ENCODE data around the gene KCTD1. TPM values are rescaled to one million over a fixed set of nuclear protein-coding genes. Genes with fewer than 3 reads are reported as not detected.

Gene KCTD1
- total RNA-seq, 3 donors from 2014 or later (not counting 1 experiment from before 2014, with no cell fraction given), result 3.8 to 5.8 (median 5.7) TPM

DNA sequence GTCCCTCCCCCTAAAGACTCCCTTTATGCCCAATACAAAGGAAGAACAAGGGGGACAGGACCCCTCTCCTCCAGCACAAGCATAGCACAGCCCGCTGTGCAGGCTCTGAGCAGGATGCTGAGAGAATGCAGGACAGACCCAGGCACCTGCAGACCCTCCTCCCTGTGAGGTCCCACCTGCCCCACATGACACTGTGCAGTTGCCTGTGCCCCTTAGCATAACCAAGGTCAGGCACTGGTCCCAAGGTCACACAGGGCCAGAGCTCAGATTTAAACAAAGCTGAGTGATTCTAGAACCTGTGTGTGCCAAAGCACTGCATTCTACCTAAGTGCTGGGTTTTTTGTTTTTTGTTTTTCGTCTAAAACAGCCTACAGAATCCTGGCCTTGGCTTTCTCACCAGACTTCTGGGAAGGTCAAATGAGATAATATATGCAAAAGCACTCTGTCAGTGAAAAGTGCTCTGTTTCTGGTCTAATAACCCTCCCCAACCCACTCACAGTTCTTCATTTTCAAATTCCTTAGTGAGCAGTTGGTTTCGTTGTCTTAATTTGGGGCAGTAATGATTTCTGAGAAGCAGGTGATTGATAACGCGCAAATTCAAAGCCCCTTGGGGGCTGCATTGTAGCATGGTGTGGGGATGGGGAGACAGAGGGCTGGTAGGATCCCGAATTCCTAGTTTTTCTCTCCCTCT is 125.7 kb downstream of the KCTD1 start:
- Mint-ChIP-seq H3K27me3 (ENCODE audit: low read depth in 2 of 2) (no peaks in the 10 kb centered on the region), H3K9me3 (no peaks in the 10 kb centered on the region), H3K36me3 (no peaks in the 10 kb centered on the region), H3K4me1 (peaks cover 0 to 6% of the 10 kb centered on the region in 2 donors), H3K4me3 (no peak overlapping the region), H3K27ac (no peak overlapping the region)
- no peaks in the 10 kb centered on the region for H3K36me3 ChIP-seq (ENCODE audit: control insufficient read depth, insufficient read depth, low read length)
- no peaks in the 10 kb centered on the region for H3K9me3 ChIP-seq (ENCODE audit: control insufficient read depth, insufficient read depth, low read length)
- intact Hi-C loops (cut with micrococcal nuclease), result no loop called here
- WGBS (ENCODE audit: insufficient coverage), result 85% methylated on average over 5 of the region's 6 CpGs
- no peak for TF ChIP-seq CTCF (IDR thresholded peaks at IDR 0.05)
- no peak overlapping the region for H3K27ac ChIP-seq (ENCODE audit: low read length)
- DNase-seq (no peak), ATAC-seq (peak in 1 of 3 donors; percentile 33)
- H3K4me1 ChIP-seq (ENCODE audit: control insufficient read depth, insufficient read depth, low read length), result no peaks in the 10 kb centered on the region
- no peak overlapping the region for H3K4me3 ChIP-seq (ENCODE audit: low read length)
- no peaks in the 10 kb centered on the region for H3K27me3 ChIP-seq (ENCODE audit: control insufficient read depth, insufficient read depth, low read length)

DNA sequence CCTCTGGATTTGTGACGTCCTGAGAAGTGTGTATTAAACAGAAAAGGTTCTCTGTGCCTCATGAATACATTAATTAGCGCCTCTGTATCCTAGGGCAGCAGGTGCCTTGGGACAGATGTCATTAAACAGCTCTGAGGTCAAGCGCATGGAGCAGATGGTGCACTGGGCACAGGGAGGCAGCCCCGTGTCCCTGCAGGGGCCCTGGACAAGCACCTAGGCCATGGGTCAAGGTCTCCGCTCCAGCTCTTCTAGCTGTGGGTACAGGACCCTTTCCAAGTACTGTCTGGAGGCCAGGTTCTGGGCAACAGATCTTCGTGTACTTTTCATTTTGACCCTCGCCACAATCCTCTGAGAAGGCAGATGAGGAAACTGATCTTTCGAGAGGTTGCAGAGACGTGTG is 126.4 kb downstream of the KCTD1 start:
- DNase-seq (no peak), ATAC-seq (no peak)
- no peaks in the 10 kb centered on the region for H3K9me3 ChIP-seq (ENCODE audit: control insufficient read depth, insufficient read depth, low read length)
- no peaks in the 10 kb centered on the region for H3K36me3 Mint-ChIP-seq
- intact Hi-C loops (cut with micrococcal nuclease), result no loop called here
- H3K4me3 Mint-ChIP-seq, result no peak overlapping the region
- H3K27ac Mint-ChIP-seq, result no peak overlapping the region
- H3K36me3 ChIP-seq (ENCODE audit: control insufficient read depth, insufficient read depth, low read length), result no peaks in the 10 kb centered on the region
- WGBS (ENCODE audit: insufficient coverage), result 88% methylated on average over 9 of the region's 9 CpGs
- no peaks in the 10 kb centered on the region for H3K9me3 Mint-ChIP-seq
- no peak overlapping the region for H3K4me3 ChIP-seq (ENCODE audit: low read length)
- no peaks in the 10 kb centered on the region for H3K27me3 ChIP-seq (ENCODE audit: control insufficient read depth, insufficient read depth, low read length)
- H3K4me1 Mint-ChIP-seq, result peaks cover 0 to 6% of the 10 kb centered on the region in 2 donors
- TF ChIP-seq CTCF (IDR thresholded peaks at IDR 0.05), result no peak
- no peaks in the 10 kb centered on the region for H3K4me1 ChIP-seq (ENCODE audit: control insufficient read depth, insufficient read depth, low read length)
- no peaks in the 10 kb centered on the region for H3K27me3 Mint-ChIP-seq (ENCODE audit: low read depth in 2 of 2)
- H3K27ac ChIP-seq (ENCODE audit: low read length), result no peak overlapping the region

- DNase-seq (no peak), ATAC-seq (no peak)
- Histone ChIP-seq H3K27ac (ENCODE audit: low read length) (no peak overlapping the region), H3K4me3 (ENCODE audit: low read length) (no peak overlapping the region), H3K36me3 (ENCODE audit: control insufficient read depth, insufficient read depth, low read length) (no peaks in the 10 kb centered on the region), H3K4me1 (ENCODE audit: control insufficient read depth, insufficient read depth, low read length) (no peaks in the 10 kb centered on the region), H3K27me3 (ENCODE audit: control insufficient read depth, insufficient read depth, low read length) (no peaks in the 10 kb centered on the region), H3K9me3 (ENCODE audit: control insufficient read depth, insufficient read depth, low read length) (no peaks in the 10 kb centered on the region)
- TF ChIP-seq CTCF (IDR thresholded peaks at IDR 0.05), result no peak
- peaks cover 0 to 6% of the 10 kb centered on the region in 2 donors for H3K4me1 Mint-ChIP-seq
- no peaks in the 10 kb centered on the region for H3K36me3 Mint-ChIP-seq
- H3K27me3 Mint-ChIP-seq (ENCODE audit: low read depth in 2 of 2), result no peaks in the 10 kb centered on the region
- no peak overlapping the region for H3K27ac Mint-ChIP-seq
- WGBS (ENCODE audit: insufficient coverage), result 79% methylated on average over 6 of the region's 6 CpGs
- H3K4me3 Mint-ChIP-seq, result no peak overlapping the region
- intact Hi-C loops (cut with micrococcal nuclease), result no loop called here
- H3K9me3 Mint-ChIP-seq, result no peaks in the 10 kb centered on the region
These were observed 126.8 kb downstream of the KCTD1 start for GRCh38 chr18:26421503-26421902.

DNA sequence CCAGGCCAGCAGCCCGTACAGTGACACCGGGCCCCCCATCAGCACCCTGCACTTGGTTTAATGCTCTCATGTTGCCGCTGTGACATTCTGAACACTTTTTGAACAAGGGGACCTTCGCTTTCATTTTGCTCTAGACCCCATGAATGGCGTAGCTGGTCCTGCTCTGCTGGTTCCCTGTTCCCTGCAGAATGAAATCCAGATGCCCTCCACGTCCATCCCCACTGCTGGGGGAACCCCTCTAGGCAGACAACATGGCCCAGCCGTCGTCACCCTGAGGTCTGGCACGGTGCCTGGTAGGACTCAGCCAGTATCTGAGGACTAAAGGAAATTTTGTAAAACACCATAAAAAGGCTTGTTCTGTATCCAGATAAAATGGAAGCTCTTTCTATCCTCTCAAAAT is 128.6 kb downstream of the KCTD1 start:
- Histone ChIP-seq H3K27me3 (ENCODE audit: control insufficient read depth, insufficient read depth, low read length) (no peaks in the 10 kb centered on the region), H3K36me3 (ENCODE audit: control insufficient read depth, insufficient read depth, low read length) (no peaks in the 10 kb centered on the region), H3K4me3 (ENCODE audit: low read length) (no peak overlapping the region), H3K27ac (ENCODE audit: low read length) (no peak overlapping the region), H3K9me3 (ENCODE audit: control insufficient read depth, insufficient read depth, low read length) (no peaks in the 10 kb centered on the region), H3K4me1 (ENCODE audit: control insufficient read depth, insufficient read depth, low read length) (no peaks in the 10 kb centered on the region)
- ATAC-seq (no peak), DNase-seq (no peak)
- no peak overlapping the region for H3K4me3 Mint-ChIP-seq
- H3K9me3 Mint-ChIP-seq, result no peaks in the 10 kb centered on the region
- no peaks in the 10 kb centered on the region for H3K27me3 Mint-ChIP-seq (ENCODE audit: low read depth in 2 of 2)
- intact Hi-C loops (cut with micrococcal nuclease), result no loop called here
- no peak for TF ChIP-seq CTCF (IDR thresholded peaks at IDR 0.05)
- H3K4me1 Mint-ChIP-seq, result peaks cover 0 to 2% of the 10 kb centered on the region in 2 donors
- no peak overlapping the region for H3K27ac Mint-ChIP-seq
- 85% methylated on average over 9 of the region's 9 CpGs for WGBS (ENCODE audit: insufficient coverage)
- H3K36me3 Mint-ChIP-seq, result no peaks in the 10 kb centered on the region
